K562 (cell line): Measurements from ENCODE around the gene HS3ST5. TPM values are rescaled to one million over a fixed set of nuclear protein-coding genes. Genes with fewer than 3 reads are reported as not detected.

ENCODE experiments used
- ATAC-seq: fragments of 200-7000 bp; cut with Tn5 transposase; 3 replicates; pipeline ENCODE4 v1.9.1; 2020; ENCODE audit warnings: moderate library complexity
- BruUV-seq: library from RNA; stranded (reverse); fragments of 400-500 nt; replicated peaks from 2 replicates; lab custom pipeline; 2021; lab: Mats Ljungman, UMichigan
- CTCF ChIA-PET: fragments of 300-600 bp; formaldehyde crosslinking; extraction: SDS; loops from one replicate; lab custom pipeline; 2021; ENCODE audit warnings: low intra/inter-chr PET ratio; lab: Yijun Ruan, JAX
- POLR2A ChIA-PET: fragments of 300-600, 350-650 bp; sonication (Branson Sonifier 250); formaldehyde crosslinking; extraction: SDS; loops from one replicate; lab custom pipeline; 2021; ENCODE audit warnings: antibody characterized with exemption, inconsistent platforms; lab: Yijun Ruan, JAX
- DNase-seq, 4 experiments: peaks; one replicate each; pipeline versions ENCODE4 v3.0.0 to v3.0.0-alpha.2; 2011 to 2018; ENCODE audit warnings: low spot score in 3 of 4, mixed read lengths in 3 of 4; ENCODE audit errors: extremely low read depth in 1 of 4
- FAIRE-seq: peaks from 2 replicates; lab custom pipeline; 2011; peaks lifted over from hg19 to GRCh38; lab: Jason Lieb, UNC
- H2AFZ ChIP-seq: 2 replicates; pipeline ENCODE4 v1.6.0; 2011; ENCODE audit warnings: low read depth, low read length, control low read depth, inconsistent platforms
- H3K27ac ChIP-seq: fragments of 200-600 bp; 3 replicates; pipeline ENCODE4 v1.8.0; 2011; ENCODE audit warnings: low read depth, mild to moderate bottlenecking, control low read depth, inconsistent platforms, low read length, moderate library complexity, mixed read lengths; ENCODE audit errors: extremely low read depth
- H3K27me3 ChIP-seq, 2 experiments: fragments of 300-600 bp in 1 of 2; 2 replicates in 1 of 2; 3 replicates in 1 of 2; pipeline versions ENCODE4 v1.6.0 to v1.8.0; 2011; ENCODE audit warnings: inconsistent platforms in 2 of 2, low read length in 2 of 2, mild to moderate bottlenecking in 1 of 2, mixed read lengths in 1 of 2, moderate library complexity in 1 of 2; ENCODE audit not compliant: control insufficient read depth in 2 of 2, insufficient read depth in 2 of 2
- H3K36me3 ChIP-seq: fragments of 300-600 bp; 3 replicates; pipeline ENCODE4 v1.8.0; 2011; ENCODE audit warnings: mild to moderate bottlenecking, low read length, inconsistent platforms; ENCODE audit not compliant: control insufficient read depth, insufficient read depth
- H3K4me1 ChIP-seq, 2 experiments: fragments of 200-600 bp in 1 of 2; replicated peaks in 1 of 2; 2 replicates in 1 of 2; 3 replicates in 1 of 2; pipeline versions ENCODE4 v1.5.1 to v1.8.0; 2011; ENCODE audit warnings: inconsistent platforms in 2 of 2, low read length in 2 of 2, mild to moderate bottlenecking in 1 of 2, mixed read lengths in 1 of 2, moderate library complexity in 1 of 2; ENCODE audit not compliant: control insufficient read depth in 2 of 2, insufficient read depth in 2 of 2
- H3K4me2 ChIP-seq: 2 replicates; pipeline ENCODE4 v1.6.1; 2011; ENCODE audit warnings: low read length, control low read depth, inconsistent platforms, mixed read lengths; ENCODE audit not compliant: insufficient read depth
- H3K4me3 ChIP-seq: fragments of 200-600 bp; sonication (generic), shearing (Covaris generic); 2 replicates; pipeline ENCODE4 v1.5.1; 2016; ENCODE audit warnings: control low read depth, inconsistent platforms
- H3K79me2 ChIP-seq: fragments of 200-600 bp; 3 replicates; pipeline ENCODE4 v1.8.0; 2011; ENCODE audit warnings: low read length, inconsistent platforms; ENCODE audit not compliant: control insufficient read depth, insufficient read depth
- H3K9ac ChIP-seq, 2 experiments: 2 replicates each; pipeline versions ENCODE4 v1.6.0 to v1.6.1; 2011; ENCODE audit warnings: low read depth in 2 of 2, low read length in 2 of 2, control low read depth in 1 of 2, inconsistent platforms in 1 of 2, mild to moderate bottlenecking in 1 of 2, mixed read lengths in 1 of 2; ENCODE audit not compliant: insufficient read depth in 1 of 2
- H3K9me1 ChIP-seq: one replicate; pipeline ENCODE4 v1.6.0; 2011; ENCODE audit warnings: inconsistent platforms, mild to moderate bottlenecking, low read length, moderate library complexity; ENCODE audit not compliant: control insufficient read depth, insufficient read depth
- H3K9me3 ChIP-seq: replicated peaks from 2 replicates; pipeline ENCODE4 v1.5.1; 2011; ENCODE audit warnings: low read depth, low read length, inconsistent platforms; ENCODE audit not compliant: control insufficient read depth, insufficient read depth
- H4K20me1 ChIP-seq: replicated peaks from 2 replicates; pipeline ENCODE4 v1.6.1; 2011; ENCODE audit warnings: low read length, inconsistent platforms, mixed read lengths; ENCODE audit not compliant: control insufficient read depth, insufficient read depth
- WGBS: fragments of 100-300 bp; shearing (Covaris generic); methylation state at CpG from one replicate; pipeline ENCODE4 v1.1.6; 2016; ENCODE audit warnings: low coverage, mixed read lengths; ENCODE audit not compliant: insufficient coverage; ENCODE audit errors: missing lambda C conversion rate; 5-methylcytosine and 5-hydroxymethylcytosine counted together
- in situ Hi-C: fragments of 300-500 bp; cut with MboI; formaldehyde crosslinking; loops from 4 replicates; pipeline ENCODE4 v1.15.0; 2018; ENCODE audit warnings: inconsistent platforms, mixed read lengths
- intact Hi-C: fragments of 100-400 bp; cut with micrococcal nuclease; formaldehyde crosslinking; loops from 2 replicates; pipeline ENCODE4 v1.14.2; 2022
- polyA plus RNA-seq, 8 experiments: library from polyadenylated mRNA; depleted of rRNA in 4 of 8; stranded (reverse) in 5 of 8; unstranded in 3 of 8; fragments of >200 nt; fragmentation: Nextera tagmentation in 2 of 8; fragmentation: Illumina TruSeq in 1 of 8; extraction: Ambion mirVana in 2 of 8; extraction: Trizol in 1 of 8; gene quantifications; 2 replicates each; pipeline versions ENCODE4 v1.2.1 to v1.2.3, GENCODE V29; 2011 to 2014; ENCODE audit warnings: inconsistent platforms in 1 of 8, missing spikeins in 1 of 8
- total RNA-seq, 7 experiments: library from RNA; depleted of rRNA in 6 of 7; stranded (reverse); fragments of >200 nt in 6 of 7; fragmentation: Illumina TruSeq in 2 of 7; extraction: Trizol in 2 of 7; gene quantifications; 2 replicates each; pipeline versions ENCODE4 v1.2.1 to v1.2.3, GENCODE V29; 2011 to 2021; ENCODE audit warnings: low replicate concordance in 1 of 7
- TF ChIP-seq, protein P1 (sequence below): IDR thresholded peaks from 2 replicates; pipeline ENCODE4 v1.6.1; 2012; ENCODE audit warnings: low read depth, low read length, improper control_type of control experiment, borderline replicate concordance
- TF ChIP-seq, protein P2 (sequence below): fragments of 250-450 bp; sonication (Bioruptor Pico); IDR thresholded peaks from 2 replicates; pipeline ENCODE4 v1.4.0; 2020

The HS3ST5 gene
- total and polyA plus RNA-seq, 9 of the 15 experiments (the other 6 are each of a cell fraction or from before 2014, with no cell fraction given), result not detected

GRCh38 chr6:114276783-114277182, 66.0 kb downstream of the HS3ST5 start:
- no peak overlapping the region for H3K27ac ChIP-seq
- H3K9me3 ChIP-seq, result no peaks in the 10 kb centered on the region
- H3K27me3 ChIP-seq, result no peaks in the 10 kb centered on the region
- no peak overlapping the region for H3K9ac ChIP-seq
- no peaks in the 10 kb centered on the region for H3K79me2 ChIP-seq
- no peaks in the 10 kb centered on the region for H3K9me1 ChIP-seq
- ChIA-PET CTCF (no interaction called here), POLR2A (no interaction called here)
- H3K4me2 ChIP-seq, result no peak overlapping the region
- H2AFZ ChIP-seq, result no peak overlapping the region
- intact Hi-C loops (no loop called here), in situ Hi-C loops (no loop called here)
- no TSS peak for BruUV-seq
- DNase-seq (no peak), ATAC-seq (no peak), FAIRE-seq (no peak)
- no peaks in the 10 kb centered on the region for H3K4me1 ChIP-seq
- no peaks in the 10 kb centered on the region for H3K36me3 ChIP-seq
- no peaks in the 10 kb centered on the region for H4K20me1 ChIP-seq
- no peak overlapping the region for H3K4me3 ChIP-seq
- WGBS, result 0% methylated on average over 2 of the region's 2 CpGs
- TF ChIP-seq, protein P1, sequence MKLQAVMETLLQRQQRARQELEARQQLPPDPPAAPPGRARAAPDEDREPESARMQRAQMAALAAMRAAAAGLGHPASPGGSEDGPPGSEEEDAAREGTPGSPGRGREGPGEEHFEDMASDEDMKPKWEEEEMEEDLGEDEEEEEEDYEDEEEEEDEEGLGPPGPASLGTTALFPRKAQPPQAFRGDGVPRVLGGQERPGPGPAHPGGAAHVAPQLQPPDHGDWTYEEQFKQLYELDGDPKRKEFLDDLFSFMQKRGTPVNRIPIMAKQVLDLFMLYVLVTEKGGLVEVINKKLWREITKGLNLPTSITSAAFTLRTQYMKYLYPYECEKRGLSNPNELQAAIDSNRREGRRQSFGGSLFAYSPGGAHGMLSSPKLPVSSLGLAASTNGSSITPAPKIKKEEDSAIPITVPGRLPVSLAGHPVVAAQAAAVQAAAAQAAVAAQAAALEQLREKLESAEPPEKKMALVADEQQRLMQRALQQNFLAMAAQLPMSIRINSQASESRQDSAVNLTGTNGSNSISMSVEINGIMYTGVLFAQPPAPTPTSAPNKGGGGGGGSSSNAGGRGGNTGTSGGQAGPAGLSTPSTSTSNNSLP, result no peak
- TF ChIP-seq, protein P2, sequence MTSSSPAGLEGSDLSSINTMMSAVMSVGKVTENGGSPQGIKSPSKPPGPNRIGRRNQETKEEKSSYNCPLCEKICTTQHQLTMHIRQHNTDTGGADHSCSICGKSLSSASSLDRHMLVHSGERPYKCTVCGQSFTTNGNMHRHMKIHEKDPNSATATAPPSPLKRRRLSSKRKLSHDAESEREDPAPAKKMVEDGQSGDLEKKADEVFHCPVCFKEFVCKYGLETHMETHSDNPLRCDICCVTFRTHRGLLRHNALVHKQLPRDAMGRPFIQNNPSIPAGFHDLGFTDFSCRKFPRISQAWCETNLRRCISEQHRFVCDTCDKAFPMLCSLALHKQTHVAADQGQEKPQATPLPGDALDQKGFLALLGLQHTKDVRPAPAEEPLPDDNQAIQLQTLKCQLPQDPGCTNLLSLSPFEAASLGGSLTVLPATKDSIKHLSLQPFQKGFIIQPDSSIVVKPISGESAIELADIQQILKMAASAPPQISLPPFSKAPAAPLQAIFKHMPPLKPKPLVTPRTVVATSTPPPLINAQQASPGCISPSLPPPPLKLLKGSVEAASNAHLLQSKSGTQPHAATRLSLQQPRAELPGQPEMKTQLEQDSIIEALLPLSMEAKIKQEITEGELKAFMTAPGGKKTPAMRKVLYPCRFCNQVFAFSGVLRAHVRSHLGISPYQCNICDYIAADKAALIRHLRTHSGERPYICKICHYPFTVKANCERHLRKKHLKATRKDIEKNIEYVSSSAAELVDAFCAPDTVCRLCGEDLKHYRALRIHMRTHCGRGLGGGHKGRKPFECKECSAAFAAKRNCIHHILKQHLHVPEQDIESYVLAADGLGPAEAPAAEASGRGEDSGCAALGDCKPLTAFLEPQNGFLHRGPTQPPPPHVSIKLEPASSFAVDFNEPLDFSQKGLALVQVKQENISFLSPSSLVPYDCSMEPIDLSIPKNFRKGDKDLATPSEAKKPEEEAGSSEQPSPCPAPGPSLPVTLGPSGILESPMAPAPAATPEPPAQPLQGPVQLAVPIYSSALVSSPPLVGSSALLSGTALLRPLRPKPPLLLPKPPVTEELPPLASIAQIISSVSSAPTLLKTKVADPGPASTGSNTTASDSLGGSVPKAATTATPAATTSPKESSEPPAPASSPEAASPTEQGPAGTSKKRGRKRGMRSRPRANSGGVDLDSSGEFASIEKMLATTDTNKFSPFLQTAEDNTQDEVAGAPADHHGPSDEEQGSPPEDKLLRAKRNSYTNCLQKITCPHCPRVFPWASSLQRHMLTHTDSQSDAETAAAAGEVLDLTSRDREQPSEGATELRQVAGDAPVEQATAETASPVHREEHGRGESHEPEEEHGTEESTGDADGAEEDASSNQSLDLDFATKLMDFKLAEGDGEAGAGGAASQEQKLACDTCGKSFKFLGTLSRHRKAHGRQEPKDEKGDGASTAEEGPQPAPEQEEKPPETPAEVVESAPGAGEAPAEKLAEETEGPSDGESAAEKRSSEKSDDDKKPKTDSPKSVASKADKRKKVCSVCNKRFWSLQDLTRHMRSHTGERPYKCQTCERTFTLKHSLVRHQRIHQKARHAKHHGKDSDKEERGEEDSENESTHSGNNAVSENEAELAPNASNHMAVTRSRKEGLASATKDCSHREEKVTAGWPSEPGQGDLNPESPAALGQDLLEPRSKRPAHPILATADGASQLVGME (CRISPR knock-in tag), result no peak
